ENCODE measurements around the gene UNG. TPM values are rescaled to one million over a fixed set of nuclear protein-coding genes. Genes with fewer than 3 reads are reported as not detected.

UNG gene
- polyA plus RNA-seq, 1 donor from 2014 or later, result 38.4 TPM

DNA sequence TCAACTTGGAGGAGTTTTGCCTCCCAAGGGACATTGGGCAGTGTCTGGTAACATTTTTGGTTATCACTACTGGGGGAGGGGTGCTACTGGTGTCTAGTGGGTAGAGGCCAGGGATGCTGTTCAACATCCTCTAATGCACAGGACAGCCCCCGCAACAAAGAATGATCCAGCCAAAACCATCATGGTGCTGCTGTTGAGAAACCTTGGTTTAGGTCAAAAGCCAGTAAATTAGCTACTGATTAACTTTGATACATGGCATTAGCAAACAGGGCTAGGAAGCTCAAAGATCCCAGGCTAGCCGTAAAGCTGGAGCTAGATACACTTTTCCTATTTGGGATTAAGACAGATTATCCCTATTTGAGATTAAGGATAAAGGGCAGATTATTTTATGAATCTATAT is 13.0 kb upstream of the UNG start:
- no peaks in the 10 kb centered on the region for H3F3A ChIP-seq (ENCODE audit: insufficient read depth, low read length, poor library complexity, severe bottlenecking)
- H3K4me3 ChIP-seq (ENCODE audit: low read length), result no peak overlapping the region
- peaks cover 18% of the 10 kb centered on the region for H3K36me3 ChIP-seq (ENCODE audit: insufficient read depth, low read length)
- H3K27me3 ChIP-seq (ENCODE audit: insufficient read depth, low read depth, low read length), result no peaks in the 10 kb centered on the region
- H3K27ac ChIP-seq (ENCODE audit: low read length), result no peak overlapping the region
- no peaks in the 10 kb centered on the region for H3K9me3 ChIP-seq (ENCODE audit: low read length)
- H4K20me1 ChIP-seq (ENCODE audit: insufficient read depth), result no peaks in the 10 kb centered on the region
- H3K79me2 ChIP-seq (replicated peaks; ENCODE audit: insufficient read depth, low read length), result no peaks in the 10 kb centered on the region
- TF ChIP-seq, protein P1, sequence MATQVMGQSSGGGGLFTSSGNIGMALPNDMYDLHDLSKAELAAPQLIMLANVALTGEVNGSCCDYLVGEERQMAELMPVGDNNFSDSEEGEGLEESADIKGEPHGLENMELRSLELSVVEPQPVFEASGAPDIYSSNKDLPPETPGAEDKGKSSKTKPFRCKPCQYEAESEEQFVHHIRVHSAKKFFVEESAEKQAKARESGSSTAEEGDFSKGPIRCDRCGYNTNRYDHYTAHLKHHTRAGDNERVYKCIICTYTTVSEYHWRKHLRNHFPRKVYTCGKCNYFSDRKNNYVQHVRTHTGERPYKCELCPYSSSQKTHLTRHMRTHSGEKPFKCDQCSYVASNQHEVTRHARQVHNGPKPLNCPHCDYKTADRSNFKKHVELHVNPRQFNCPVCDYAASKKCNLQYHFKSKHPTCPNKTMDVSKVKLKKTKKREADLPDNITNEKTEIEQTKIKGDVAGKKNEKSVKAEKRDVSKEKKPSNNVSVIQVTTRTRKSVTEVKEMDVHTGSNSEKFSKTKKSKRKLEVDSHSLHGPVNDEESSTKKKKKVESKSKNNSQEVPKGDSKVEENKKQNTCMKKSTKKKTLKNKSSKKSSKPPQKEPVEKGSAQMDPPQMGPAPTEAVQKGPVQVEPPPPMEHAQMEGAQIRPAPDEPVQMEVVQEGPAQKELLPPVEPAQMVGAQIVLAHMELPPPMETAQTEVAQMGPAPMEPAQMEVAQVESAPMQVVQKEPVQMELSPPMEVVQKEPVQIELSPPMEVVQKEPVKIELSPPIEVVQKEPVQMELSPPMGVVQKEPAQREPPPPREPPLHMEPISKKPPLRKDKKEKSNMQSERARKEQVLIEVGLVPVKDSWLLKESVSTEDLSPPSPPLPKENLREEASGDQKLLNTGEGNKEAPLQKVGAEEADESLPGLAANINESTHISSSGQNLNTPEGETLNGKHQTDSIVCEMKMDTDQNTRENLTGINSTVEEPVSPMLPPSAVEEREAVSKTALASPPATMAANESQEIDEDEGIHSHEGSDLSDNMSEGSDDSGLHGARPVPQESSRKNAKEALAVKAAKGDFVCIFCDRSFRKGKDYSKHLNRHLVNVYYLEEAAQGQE (IDR thresholded peaks at IDR 0.05; ENCODE audit: borderline replicate concordance), result no peak
- TF ChIP-seq POLR2AphosphoS5 (IDR thresholded peaks at IDR 0.05), result no peak
- TF ChIP-seq, protein P2, sequence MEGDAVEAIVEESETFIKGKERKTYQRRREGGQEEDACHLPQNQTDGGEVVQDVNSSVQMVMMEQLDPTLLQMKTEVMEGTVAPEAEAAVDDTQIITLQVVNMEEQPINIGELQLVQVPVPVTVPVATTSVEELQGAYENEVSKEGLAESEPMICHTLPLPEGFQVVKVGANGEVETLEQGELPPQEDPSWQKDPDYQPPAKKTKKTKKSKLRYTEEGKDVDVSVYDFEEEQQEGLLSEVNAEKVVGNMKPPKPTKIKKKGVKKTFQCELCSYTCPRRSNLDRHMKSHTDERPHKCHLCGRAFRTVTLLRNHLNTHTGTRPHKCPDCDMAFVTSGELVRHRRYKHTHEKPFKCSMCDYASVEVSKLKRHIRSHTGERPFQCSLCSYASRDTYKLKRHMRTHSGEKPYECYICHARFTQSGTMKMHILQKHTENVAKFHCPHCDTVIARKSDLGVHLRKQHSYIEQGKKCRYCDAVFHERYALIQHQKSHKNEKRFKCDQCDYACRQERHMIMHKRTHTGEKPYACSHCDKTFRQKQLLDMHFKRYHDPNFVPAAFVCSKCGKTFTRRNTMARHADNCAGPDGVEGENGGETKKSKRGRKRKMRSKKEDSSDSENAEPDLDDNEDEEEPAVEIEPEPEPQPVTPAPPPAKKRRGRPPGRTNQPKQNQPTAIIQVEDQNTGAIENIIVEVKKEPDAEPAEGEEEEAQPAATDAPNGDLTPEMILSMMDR (IDR thresholded peaks at IDR 0.05; ENCODE audit: poor library complexity, severe bottlenecking), result no peak
- TF ChIP-seq EZH2 (IDR thresholded peaks at IDR 0.05; ENCODE audit: borderline replicate concordance, insufficient read depth, low read length, poor library complexity, severe bottlenecking), result no peak
- TF ChIP-seq RAD21 (conservative IDR thresholded peaks at IDR 0.05), result no peak
- no peak for TF ChIP-seq SMC3 (conservative IDR thresholded peaks at IDR 0.05; ENCODE audit: poor library complexity)
- no peak for TF ChIP-seq MXI1 (conservative IDR thresholded peaks at IDR 0.05; ENCODE audit: poor library complexity, severe bottlenecking)
- TF ChIP-seq TAF1 (IDR thresholded peaks at IDR 0.05; ENCODE audit: low read depth), result no peak
- TF ChIP-seq EP300 (conservative IDR thresholded peaks at IDR 0.05; ENCODE audit: poor library complexity, severe bottlenecking), result no peak
- H3K4me2 ChIP-seq (ENCODE audit: low read length), result no peak overlapping the region
- H3K9ac ChIP-seq (ENCODE audit: low read length), result no peak overlapping the region
- H3K9me2 ChIP-seq (ENCODE audit: insufficient read depth, low read length), result no peaks in the 10 kb centered on the region
- H2AFZ ChIP-seq (ENCODE audit: low read depth, low read length), result no peak overlapping the region

DNA sequence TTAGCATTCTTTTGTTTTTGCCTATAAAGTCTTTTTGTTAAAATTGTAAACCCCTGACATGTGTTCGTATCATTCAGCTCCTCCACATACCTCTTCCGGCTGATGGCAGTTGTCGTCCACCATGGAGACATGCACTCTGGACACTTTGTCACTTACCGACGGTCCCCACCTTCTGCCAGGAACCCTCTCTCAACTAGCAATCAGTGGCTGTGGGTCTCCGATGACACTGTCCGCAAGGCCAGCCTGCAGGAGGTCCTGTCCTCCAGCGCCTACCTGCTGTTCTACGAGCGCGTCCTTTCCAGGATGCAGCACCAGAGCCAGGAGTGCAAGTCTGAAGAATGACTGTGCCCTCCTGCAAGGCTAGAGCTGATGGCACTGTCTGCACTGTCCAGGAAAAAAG is 11.8 kb upstream of the UNG start:
- H3K36me3 ChIP-seq (ENCODE audit: insufficient read depth, low read length), result peaks cover 18% of the 10 kb centered on the region
- no peak overlapping the region for H2AFZ ChIP-seq (ENCODE audit: low read depth, low read length)
- H3K27ac ChIP-seq (ENCODE audit: low read length), result no peak overlapping the region
- H3K79me2 ChIP-seq (replicated peaks; ENCODE audit: insufficient read depth, low read length), result no peaks in the 10 kb centered on the region
- no peaks in the 10 kb centered on the region for H3K27me3 ChIP-seq (ENCODE audit: insufficient read depth, low read depth, low read length)
- TF ChIP-seq SMC3 (conservative IDR thresholded peaks at IDR 0.05; ENCODE audit: poor library complexity) (no peak), TAF1 (IDR thresholded peaks at IDR 0.05; ENCODE audit: low read depth) (no peak), EP300 (conservative IDR thresholded peaks at IDR 0.05; ENCODE audit: poor library complexity, severe bottlenecking) (no peak), RAD21 (conservative IDR thresholded peaks at IDR 0.05) (no peak), POLR2AphosphoS5 (IDR thresholded peaks at IDR 0.05) (no peak), EZH2 (IDR thresholded peaks at IDR 0.05; ENCODE audit: borderline replicate concordance, insufficient read depth, low read length, poor library complexity, severe bottlenecking) (no peak), MXI1 (conservative IDR thresholded peaks at IDR 0.05; ENCODE audit: poor library complexity, severe bottlenecking) (no peak)
- TF ChIP-seq, protein P1 (IDR thresholded peaks at IDR 0.05; ENCODE audit: borderline replicate concordance), result no peak
- TF ChIP-seq, protein P2 (IDR thresholded peaks at IDR 0.05; ENCODE audit: poor library complexity, severe bottlenecking), result no peak
- no peak overlapping the region for H3K4me2 ChIP-seq (ENCODE audit: low read length)
- H3K9me3 ChIP-seq (ENCODE audit: low read length), result no peaks in the 10 kb centered on the region
- H3K4me3 ChIP-seq (ENCODE audit: low read length), result no peak overlapping the region
- no peak overlapping the region for H3K9ac ChIP-seq (ENCODE audit: low read length)
- no peaks in the 10 kb centered on the region for H3K9me2 ChIP-seq (ENCODE audit: insufficient read depth, low read length)
- no peaks in the 10 kb centered on the region for H4K20me1 ChIP-seq (ENCODE audit: insufficient read depth)
- H3F3A ChIP-seq (ENCODE audit: insufficient read depth, low read length, poor library complexity, severe bottlenecking), result no peaks in the 10 kb centered on the region

Data from neural cell (in vitro differentiated cells).